Stimulated activated CD8-positive, alpha-beta memory T cell treated with anti-CD3 and anti-CD28 coated beads, Interleukin-7, amount 100 ng/mL, for 4 hours (primary cell): ENCODE data around the gene SH3PXD2A.

Experiments
- DNase-seq, 2 donors: peaks; one replicate each; pipeline ENCODE4 v3.0.0-alpha.2; 2020; ENCODE audit warnings: low read depth in 2 of 2

Gene SH3PXD2A

DNA sequence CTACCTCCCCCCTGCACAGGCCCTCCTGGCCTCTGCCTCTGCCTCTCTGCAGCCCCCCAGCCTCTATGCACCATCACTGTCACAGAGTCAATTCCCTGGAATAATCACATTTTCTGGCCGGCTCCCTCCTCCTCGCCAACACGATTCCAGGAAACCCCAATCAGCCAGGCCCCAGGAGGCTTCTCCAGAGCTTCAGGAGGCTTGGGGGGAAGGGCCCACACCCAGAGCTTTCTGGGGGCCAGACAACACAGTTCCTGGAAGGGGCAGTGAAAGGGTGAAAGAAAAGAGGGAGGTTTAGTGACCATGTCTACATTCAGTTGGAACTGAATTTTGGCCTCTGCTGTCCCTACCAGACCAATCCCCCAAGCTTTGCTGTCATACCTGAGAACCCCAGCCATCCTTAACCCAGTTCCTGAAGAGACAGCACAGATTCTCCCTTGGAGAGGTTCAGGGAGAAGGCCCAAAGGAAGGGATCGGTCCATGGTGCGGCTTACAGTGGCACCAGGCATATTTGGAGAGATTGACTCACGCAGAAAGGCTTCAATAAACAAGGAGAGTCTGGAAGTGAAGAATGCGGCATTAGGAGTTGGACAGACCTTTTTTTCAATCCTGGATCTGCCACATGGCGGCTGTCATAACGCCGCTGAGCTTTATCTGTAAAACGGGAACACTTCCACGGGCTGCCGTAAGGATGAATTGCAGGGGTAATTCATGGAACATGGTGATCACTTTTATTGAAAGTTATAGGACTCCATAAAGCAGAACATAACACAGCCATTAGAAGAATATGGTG, 272.8 kb downstream of the SH3PXD2A start:
- no peak for DNase-seq

DNA sequence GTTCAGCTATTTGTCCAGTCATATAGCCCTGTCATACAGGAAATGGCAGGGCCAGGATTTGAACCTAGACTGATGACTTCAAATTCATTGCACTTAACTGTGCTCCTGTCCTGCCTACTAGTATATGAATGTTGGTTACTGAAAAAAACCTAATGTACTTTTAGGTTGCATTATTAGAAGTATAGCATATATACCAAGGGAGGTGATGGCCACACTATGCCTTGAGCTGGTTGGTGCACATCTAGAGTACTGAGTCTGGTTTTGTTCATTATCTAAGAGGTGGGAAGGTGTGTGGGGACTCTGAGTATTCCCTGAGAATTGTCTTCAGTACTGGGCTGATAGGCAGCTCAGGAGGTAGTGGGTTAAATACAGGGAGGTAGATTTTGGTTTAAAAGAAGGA, 273.9 kb downstream of the SH3PXD2A start:
- DNase-seq: no peak

DNA sequence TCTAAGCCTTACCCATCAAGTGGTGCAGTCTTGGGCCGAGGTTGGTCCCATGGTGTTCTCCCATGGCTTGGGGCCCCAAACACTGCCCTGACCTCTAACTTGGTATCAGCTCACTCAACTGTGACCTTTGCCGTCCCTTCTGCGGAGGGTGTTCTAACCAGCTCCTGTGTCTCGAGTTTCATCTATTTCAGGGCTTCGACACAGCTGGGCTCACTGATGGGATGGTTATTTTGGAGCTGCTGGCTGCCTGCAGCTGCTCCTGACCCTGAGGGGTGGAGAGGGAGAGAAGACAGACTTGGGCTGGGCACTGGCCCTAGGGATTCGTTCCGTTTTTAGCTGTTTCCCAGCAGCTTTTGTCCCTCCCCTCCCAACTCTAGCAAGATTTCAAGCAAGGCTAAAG, 274.9 kb downstream of the SH3PXD2A start:
- no peak for DNase-seq

- no peak for DNase-seq
Measured at GRCh38 chr10:103580011-103580410, 275.4 kb downstream of the SH3PXD2A start.

DNA sequence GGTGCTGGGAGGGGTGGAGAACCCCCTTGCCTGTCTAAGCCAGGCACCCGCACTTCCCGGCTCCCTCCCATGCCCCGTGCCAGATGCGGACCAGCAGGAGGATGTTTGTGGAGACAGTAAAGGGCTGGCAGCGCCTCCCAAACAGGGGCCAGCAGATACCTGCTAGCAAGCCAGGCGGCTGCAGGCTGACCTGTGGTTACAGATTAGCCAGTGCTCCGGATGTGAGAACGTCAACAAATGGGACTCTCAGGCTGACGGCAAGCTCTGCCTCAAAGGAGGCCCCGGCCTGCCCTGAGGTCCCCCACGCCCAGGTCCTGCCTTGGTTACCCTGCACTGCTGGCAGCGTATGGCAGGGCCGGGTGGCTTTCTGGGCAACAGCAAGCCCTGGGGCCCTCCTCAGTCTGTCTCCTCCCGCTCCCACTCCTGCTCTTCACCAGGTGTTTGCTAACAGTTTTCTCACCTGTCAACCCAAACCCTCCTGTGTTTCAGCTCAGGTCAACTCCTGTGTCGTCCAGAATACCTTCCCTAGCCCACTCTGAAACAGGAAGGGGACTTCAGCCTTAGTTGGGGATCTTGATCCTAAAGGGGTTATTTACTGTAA, 276.5 kb downstream of the SH3PXD2A start:
- DNase-seq: no peak

DNA sequence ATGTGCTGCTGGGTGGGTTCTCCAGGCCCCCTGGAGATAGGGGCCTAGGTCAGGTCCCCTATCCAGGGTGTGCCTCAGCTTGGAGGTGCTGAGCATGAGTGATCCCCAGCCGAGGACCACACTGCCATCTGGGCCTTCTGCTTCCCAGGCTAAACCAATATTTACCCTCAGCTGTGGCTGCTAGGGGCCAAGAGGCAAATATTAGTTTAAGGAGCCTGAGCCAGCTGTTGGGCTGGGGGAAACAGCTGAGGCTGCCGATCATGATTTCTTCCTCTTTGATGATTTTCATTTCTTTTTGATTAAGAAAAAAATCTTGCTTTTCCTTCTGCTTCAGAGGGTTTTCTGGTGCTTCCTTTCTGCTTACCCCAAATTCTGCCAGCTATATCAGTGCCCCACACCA, 278.5 kb downstream of the SH3PXD2A start:
- no peak for DNase-seq

- no peak for DNase-seq
Measured at GRCh38 chr10:103576076-103576471, 279.3 kb downstream of the SH3PXD2A start.

DNA sequence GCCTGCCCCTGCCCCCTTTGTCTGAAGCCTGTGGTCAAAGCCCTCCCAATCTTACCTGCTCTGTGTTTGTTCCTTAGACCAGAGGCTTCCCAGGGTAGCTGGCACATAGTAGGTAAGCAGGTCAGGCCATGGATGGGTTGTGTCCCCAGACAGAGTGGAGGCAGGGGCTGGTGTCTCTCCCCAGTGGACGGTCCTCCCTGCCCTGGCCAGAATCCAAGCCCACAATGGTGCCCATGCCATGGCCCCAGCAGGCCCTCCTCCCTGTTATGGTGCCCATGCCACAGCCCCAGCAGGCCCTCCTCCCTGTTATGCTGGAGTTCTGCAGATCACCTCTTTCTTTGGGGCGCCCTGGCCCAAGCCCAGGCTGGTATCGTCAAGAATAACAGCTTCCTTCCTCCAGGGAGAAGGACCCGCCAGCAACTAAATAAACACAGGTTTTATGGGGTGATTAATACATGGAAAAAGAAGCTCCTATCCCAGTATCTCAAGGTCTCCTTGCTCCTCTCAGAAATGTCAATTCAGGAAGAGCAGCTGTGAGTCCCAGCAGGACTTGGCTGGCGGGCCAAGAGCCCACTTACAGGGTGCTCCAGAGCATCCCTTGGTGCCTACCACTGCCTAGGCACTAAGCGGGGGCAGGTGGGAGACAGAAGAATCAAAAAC, 279.8 kb downstream of the SH3PXD2A start:
- DNase-seq: no peak

- no peak for DNase-seq
Measured at GRCh38 chr10:103574097-103575061, 281.0 kb downstream of the SH3PXD2A start.

GRCh38 chr10:103573205-103573487, 282.2 kb downstream of the SH3PXD2A start:
- no peak for DNase-seq

GRCh38 chr10:103572347-103573204, 282.8 kb downstream of the SH3PXD2A start:
- no peak for DNase-seq

DNA sequence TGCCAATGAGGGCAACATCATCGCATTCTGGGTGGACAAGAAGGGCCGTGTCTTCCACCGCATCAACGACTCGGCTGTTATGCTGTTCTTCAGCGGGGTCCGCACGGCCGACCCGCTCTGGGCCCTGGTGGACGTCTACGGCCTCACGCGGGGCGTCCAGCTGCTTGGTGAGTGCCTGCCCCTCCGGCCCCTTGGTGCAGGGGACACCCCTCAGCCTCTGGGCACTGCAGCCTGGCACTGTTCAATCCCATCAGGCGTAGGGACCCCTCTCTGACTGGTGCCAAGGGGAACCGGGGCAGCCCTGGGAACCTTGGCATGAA, 283.8 kb downstream of the SH3PXD2A start:
- no peak for DNase-seq

- no peak for DNase-seq
Measured at GRCh38 chr10:103570844-103571655, 284.3 kb downstream of the SH3PXD2A start.

- DNase-seq: no peak
Measured at GRCh38 chr10:103569896-103570295, 285.5 kb downstream of the SH3PXD2A start.

- DNase-seq: no peak
Measured at GRCh38 chr10:103568505-103568904, 286.9 kb downstream of the SH3PXD2A start.

DNA sequence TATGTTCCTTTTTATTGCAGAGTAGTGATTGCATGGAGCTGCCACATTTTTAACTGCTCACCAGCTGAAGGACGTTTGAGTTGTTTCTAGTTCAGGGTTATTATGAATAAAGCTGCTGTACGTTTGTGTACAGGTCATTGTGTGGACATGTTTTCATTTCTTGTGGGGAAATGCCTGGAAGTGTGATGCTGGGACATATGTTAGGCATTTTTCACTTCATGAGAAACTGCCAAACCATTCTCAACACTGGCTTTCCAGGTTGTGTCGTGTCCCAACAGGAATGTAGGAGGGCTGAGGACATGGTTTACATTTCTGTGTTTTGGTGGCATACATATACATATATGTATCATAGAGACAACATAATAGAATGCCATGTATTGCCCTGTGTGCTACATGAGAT, 288.8 kb downstream of the SH3PXD2A start:
- DNase-seq: no peak

GRCh38 chr10:103564776-103565520, 290.4 kb downstream of the SH3PXD2A start:
- DNase-seq: no peak

- DNase-seq: no peak
Measured at GRCh38 chr10:103564116-103564501, 291.3 kb downstream of the SH3PXD2A start.

DNA sequence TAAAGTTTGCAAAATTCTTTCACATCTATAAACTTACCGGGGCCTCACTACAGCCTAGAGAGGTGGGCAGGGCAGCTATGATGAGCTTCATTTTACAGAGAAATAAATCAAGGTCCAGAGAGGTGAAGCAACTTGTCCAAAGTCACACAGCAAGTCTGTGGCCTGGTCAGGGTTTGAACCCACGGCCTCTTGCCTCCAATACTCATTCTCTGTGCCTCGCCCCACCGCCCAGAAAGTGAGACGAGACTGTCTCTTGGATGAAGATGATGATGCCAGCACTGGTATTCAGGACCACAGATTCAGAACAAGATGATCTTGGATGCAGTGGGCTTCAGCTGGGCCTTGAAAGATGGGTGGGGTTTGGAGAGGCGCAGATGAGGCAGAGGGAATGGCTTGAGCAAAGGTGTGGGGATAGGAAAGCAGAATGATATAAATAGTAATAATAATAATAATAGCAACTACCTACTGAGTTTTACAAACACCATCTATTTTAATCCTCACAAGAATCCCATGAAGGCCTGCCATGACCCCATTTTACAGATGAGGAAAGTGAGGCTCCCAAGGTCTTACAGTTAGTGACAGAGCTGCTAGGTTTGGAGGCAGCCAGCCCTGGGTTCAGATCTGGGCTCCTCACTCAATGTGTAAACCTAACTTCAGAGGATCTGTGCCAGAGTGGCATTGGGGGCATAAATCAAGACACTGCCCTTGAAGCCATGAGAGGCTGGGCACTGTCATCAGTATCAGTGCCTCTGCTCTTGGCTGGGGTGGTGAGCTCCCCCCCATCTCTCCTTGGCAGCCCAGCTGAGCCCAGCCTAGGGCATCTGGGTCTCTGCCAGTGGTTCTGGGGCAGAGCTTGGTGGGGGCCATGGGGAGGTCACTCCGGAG, 291.9 kb downstream of the SH3PXD2A start:
- no peak for DNase-seq
